GM12801 (cell line): ENCODE measurements around the gene C1orf105.

Source experiments
- TF ChIP-seq, protein P1 (sequence below): IDR thresholded peaks from one replicate; pipeline ENCODE4 v1.5.1; 2011; ENCODE audit warnings: control low read depth; ENCODE audit not compliant: insufficient read length; ENCODE audit errors: extremely low read depth

C1orf105 gene

DNA sequence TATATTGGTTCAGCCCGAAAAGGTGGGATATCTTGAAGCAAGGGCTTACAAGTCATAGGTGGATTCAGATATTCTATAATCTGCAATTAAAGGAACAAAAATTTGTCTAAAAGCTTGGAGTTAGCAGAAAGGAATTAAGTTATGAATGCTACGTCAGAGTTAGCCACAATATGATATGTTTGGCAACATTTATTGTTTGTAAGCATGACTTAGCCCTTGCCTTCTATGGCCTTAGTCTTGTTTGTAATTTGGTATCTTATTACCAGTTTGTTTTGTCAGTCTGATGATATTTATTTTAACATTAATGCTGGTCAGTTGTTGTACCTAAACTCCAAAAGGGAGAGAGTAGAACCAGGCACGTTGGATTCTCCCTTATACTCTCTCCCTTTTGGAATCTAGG is 69.4 kb downstream of the C1orf105 start:
- TF ChIP-seq, protein P1, sequence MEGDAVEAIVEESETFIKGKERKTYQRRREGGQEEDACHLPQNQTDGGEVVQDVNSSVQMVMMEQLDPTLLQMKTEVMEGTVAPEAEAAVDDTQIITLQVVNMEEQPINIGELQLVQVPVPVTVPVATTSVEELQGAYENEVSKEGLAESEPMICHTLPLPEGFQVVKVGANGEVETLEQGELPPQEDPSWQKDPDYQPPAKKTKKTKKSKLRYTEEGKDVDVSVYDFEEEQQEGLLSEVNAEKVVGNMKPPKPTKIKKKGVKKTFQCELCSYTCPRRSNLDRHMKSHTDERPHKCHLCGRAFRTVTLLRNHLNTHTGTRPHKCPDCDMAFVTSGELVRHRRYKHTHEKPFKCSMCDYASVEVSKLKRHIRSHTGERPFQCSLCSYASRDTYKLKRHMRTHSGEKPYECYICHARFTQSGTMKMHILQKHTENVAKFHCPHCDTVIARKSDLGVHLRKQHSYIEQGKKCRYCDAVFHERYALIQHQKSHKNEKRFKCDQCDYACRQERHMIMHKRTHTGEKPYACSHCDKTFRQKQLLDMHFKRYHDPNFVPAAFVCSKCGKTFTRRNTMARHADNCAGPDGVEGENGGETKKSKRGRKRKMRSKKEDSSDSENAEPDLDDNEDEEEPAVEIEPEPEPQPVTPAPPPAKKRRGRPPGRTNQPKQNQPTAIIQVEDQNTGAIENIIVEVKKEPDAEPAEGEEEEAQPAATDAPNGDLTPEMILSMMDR = no peak

DNA sequence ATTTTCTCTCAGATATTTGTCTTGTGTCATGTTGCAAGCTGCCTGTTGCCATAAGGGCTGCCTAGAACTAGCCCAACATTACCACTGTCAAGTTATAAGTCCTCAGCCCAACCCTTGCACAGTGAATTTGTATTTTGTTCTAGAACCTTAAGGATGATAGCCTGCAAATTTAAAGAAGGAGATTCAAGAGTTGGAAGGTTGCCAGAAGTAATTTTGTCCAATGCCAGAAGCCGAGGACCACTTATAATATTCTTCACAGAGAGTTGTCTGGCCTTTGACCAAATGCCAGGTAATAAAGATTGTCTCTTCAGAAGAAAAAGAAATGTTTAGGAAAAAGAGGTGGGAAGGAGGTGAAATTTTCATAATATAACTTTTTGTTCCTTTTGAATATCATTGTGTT is 71.9 kb downstream of the C1orf105 start:
- TF ChIP-seq, protein P1 = no peak

DNA sequence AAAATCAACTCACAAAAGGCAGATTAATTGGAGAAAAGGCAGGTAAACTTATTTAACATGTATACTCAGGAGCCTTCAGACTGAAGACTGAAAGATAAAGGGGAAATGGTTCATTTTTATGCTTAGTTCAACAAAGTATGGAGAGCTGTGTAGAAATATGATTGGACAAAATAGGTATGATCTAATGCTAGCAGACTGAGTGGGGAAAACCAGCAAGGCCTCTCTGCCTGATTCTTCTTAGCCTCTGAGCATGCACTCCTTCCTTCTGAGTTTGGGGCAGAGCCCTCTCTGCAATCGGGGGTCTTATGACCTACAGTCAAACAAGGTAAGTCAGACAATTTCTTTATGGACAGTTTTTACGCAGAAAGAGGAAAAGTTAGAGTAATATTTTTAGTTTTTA is 73.7 kb downstream of the C1orf105 start:
- TF ChIP-seq, protein P1 = no peak

DNA sequence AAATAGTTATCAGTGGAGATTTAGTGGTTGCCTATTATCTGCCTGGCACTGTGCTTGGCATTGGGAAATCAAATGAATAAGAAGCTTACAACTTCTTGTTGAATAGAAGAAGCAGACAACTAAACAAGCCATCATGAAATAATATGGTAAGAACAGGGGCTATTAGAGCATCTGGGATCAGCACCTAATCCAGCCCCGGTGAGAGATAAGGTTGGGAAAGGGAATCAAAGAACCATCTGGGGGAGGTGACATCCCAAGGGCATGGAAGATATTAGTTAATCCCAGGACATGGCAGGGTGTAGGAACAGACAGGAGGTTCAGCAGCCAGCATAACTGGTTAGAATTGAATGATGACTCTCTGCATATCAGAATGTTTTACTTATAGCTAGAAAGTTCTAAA is 76.2 kb downstream of the C1orf105 start:
- TF ChIP-seq, protein P1 = no peak

DNA sequence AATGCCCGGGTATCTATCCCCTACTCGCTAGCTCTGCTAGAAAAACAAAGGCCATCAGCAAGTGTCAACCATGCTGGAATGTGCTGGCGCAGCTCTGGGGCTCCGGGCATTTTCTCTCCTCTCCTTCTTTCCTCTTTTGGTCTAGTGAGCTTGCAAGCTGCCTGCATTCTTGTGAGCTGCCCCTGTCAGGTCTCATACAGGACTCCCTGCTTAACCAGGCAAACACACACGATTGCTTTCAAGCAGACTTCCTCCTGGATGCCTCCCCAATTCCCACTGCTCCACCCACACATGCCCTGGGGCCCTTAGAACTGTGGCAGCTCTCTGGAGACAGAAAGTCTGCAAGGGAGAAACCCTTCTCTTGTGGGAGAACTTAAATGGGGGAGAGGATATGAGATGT is 76.7 kb downstream of the C1orf105 start:
- TF ChIP-seq, protein P1 = no peak

DNA sequence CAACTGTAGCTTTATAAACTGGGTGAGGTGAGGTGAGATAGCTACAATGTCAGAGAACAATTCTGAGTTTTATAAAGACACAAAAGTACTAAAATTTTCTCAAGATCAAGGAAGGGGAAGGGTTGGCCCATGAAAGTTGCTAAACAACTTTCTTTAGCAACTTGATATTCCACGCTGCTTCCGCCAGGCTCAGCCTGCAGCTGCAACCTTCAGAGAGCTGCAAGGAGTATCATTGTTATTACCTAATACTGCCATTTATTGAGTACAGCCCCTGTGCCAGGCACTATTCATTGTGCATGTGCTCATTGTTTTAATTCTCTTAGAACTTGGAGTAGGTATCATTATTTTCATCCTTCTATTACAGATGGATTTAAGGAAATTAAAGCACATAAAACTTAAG is 78.4 kb downstream of the C1orf105 start:
- TF ChIP-seq, protein P1 = no peak

DNA sequence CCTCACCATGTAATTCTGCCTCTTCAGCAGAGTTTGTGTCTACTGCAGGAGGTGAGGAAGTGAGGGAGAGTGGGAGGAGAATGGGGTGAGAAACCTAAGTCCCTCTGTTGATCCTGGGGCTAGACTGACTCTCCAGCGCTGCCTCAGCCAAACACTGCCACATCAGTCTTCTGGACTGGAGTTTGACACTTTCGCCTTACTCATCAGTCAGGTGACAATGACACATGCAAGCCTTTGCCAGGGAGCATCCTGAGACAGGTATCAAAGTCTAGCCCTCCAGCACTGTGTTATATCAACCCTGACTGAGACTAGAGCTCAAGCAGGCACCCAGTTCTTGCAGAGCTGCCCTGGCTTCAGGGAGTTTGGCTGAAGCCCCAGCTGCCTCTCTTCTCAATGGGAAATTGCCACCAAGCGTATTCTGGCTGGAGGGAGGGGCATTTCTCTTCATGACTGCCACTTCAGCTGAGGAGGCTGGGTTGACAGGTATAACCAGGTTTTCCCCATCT is 79.2 kb downstream of the C1orf105 start:
- TF ChIP-seq, protein P1 = no peak

DNA sequence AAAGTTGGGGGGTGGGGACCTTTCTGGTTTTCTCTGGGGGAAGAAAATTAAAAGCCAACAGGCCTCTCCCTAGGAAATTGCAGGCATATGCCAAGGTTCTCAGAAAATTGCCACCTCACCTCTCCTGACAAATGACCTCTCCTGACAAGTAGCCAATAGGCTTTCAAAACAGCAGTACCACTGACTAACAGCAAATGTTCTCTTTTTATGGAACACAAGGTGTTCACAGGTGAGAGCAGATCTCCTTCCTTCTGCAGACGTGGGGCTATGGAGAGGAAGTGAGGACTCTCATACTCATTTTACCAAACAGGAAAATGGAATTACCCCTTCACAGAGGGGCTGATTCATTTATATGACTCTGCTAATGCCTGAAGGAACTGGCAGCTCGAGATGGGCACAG is 79.7 kb downstream of the C1orf105 start:
- TF ChIP-seq, protein P1 = no peak
